HTERT RPE-1 (cell line): ENCODE results near the gene ZMYM3.

Experiments
- in situ Hi-C: fragments of 300-500 bp; cut with MboI; formaldehyde crosslinking; loops from 4 replicates; pipeline ENCODE4 v1.14.3; 2020; ENCODE audit warnings: low sequenced_read_pairs

ZMYM3 gene

DNA sequence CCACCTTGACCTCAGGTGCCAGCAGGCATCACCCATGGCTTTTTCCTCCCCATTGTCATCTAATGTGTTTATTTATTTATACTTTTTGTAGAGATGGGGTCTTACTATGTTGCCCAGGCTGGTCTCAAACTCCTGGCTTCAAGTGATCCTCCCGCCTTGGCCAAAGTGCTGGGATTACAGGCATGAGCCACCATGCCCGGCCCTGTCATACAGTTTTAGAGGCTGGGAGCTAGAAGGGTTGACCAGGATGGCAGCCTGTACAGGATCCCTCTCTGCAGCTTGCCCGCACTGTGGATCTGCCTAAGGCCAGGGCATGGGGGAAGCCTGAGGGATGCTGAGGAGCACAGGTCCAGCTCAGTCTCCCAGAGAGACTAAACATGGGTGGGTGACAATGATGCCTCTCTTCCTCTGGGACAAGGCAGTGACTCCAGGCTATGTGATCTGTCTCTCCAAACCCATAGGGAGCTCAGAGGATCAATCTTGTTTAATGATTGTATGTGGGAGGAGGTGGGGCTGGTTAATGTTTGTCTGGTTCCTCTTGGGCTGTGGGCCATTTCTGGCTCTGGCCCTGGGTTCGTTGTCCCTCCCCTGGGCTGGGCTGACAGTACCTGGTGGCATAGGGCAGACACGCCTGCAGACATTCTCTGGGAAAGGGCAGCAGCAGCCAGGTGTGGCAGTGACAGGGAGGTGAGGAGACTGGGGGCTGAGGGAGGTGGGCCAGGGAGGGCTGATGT is 39.2 kb downstream of the ZMYM3 start:
- in situ Hi-C loops, result no loop called here

DNA sequence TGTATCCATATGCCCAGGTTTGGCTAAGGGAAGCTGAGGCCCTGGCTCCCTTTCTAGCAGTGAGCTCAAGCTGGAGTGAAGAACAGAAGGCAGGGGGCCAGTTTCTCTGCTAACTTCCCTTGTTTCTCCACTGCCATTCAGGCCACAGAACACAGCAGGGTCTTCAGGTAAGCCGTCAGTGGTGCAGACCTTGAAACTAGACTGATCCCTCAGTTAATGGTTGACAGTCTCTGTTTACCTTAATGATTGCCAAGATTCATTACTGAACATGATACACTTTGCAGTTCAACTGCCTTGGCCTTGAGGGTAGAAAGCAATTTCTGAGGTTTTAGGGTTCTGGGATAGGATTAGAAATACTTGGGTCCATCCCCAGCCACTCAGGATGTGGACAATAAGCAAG is 39.8 kb downstream of the ZMYM3 start:
- in situ Hi-C loops, result no loop called here

DNA sequence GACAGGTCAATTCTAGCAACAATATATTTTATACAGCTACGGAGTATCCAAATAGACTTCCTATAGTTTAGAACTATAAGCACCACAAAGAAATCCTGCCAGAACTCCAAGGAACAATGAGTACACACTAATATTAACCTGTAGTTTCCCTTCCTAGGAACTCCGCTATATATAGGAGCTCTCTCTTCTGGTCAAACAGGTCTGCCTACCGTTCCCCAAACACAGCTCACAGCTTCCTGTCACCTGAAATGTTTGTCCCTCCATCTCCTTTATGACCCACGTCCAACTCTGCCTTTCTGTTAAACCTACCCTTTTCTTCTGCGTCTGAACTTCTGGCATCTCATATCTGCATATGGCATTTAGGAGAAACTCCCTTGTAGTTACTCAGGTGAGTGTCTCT is 41.4 kb downstream of the ZMYM3 start:
- in situ Hi-C loops, result no loop called here

DNA sequence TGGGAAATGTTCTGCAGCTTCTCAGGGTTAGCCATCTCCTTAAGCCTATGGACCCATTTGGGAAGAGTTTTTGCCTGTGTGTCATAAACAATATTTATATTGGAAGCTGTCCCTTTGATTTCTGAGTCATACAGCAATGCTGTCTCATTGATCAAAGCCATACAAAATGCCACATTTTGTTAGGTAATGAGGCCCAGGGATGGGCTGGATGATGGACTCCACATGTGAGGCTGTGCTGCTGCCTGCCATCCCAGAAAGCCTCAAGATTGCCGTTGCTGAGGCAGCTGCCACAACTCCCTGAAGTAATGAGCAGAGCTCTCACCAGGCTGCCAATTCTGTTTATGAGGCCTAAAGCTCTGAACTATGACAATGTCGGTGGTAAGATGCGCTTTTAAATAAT is 43.1 kb downstream of the ZMYM3 start:
- in situ Hi-C loops, result no loop called here

DNA sequence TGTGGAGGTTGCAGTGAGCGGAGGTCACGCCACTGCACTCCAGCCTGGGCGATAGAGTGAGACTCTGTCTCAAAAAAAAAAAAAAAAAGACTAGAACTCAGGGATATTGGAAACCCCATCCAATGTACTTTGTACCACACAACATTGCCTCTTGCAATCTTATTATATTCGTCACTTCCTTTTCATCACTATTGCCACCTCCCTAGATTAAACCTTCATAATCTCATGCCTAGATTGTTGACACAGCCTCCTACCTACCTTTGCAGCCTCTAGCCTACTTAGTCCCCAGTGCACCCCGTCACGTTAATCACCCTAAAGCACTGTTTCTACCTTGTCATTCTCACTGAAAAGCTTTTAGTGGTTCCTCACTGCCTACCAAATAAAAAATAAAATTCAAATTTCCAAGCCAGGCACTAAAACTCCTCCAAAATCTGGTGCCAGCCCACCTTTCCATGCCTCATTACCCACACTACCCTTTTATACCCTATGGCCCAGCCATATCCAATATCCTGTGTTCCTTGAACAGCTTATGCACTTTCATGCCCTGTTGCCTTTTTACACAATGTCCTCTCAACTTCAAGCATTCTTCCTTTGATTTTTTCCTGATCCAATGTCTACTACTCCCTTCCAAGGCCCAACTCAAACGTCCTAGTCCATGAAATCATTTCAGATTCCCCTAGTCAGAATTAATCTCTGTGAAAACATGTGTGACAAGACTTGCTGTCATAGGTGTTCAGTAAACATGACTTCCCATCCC is 54.5 kb downstream of the ZMYM3 start:
- in situ Hi-C loops, result no loop called here

DNA sequence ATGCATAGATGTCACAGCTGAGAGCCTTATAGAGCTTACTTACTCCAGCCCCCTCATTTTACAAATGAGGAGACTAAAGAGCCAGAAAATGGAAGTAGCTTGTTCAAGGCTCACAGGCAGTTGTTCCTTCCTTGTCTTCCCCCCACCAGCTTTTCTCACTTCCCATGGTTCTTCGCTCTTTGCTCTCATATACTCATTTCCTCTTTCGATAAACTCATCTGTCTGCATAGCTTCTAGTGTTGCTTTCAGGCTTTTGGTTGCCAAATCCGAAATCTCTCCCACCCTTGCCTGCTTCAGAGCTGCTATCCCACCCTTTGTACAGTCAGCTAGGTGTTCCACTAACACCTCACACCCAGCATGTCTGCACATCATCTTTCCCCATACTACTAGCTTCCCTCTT is 55.9 kb downstream of the ZMYM3 start:
- in situ Hi-C loops, result no loop called here

DNA sequence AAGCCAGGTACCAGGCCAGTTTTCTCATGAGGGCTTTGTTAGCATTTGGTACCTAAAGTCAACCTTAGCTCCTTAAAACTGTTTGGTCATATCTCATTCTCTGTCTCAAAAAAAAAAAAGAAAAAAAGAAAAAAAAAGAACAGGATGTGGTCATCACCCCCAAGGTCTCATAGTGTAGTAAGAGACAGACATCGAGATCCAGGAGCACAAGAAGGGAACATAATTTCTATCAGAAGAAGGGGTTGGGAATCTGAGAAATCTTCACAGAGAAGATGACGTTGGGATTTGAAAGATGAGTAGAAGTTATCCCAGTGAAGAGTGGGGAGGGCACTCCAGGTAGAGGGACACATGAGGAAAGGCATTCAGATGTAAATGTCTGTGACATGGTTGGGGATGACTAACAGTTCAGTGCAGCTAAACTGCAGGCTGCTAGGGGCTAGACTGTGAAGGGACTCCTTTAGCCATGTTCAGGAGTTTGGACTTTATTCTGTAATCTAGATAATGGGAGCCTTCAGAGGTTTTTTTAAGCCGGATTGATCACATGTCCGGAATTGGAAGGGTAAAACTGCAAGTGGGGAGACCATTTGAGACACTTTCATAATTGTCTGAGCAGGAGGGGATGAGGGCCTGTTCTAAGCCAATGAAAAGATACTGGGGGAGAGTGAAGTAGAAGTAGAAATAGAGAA is 57.8 kb downstream of the ZMYM3 start:
- in situ Hi-C loops, result no loop called here

DNA sequence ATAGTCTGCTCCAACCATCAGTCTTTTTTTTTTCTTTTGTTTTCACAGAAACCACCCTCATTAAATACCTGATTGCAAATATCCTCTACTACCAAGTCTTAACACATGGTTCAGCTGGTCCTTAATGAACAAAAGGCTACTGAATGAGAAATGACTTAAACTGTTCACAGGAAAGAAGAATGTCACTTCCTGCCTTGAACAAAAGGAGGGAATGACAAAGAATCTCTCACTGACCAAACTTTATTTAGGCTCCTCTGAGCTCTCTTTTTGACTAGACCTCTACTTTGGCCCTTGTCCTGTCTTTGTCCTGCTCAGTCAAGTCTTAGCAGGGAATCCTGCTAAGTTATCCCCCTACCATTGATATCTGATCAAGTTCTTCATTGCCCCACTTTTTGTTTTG is 62.7 kb downstream of the ZMYM3 start:
- in situ Hi-C loops, result no loop called here
